Epidermal melanocyte (primary cell): ENCODE results near the gene CR1.
"Not testable (repeated sequence)": the region's sequence is repeated elsewhere in the genome, so short reads cannot be mapped to it uniquely, and the experiment has no call there.

ENCODE experiments used
- DNase-seq: peaks from one replicate; pipeline ENCODE4 v3.0.0; 2011; ENCODE audit warnings: low spot score; ENCODE audit not compliant: insufficient read length

CR1 gene

DNA sequence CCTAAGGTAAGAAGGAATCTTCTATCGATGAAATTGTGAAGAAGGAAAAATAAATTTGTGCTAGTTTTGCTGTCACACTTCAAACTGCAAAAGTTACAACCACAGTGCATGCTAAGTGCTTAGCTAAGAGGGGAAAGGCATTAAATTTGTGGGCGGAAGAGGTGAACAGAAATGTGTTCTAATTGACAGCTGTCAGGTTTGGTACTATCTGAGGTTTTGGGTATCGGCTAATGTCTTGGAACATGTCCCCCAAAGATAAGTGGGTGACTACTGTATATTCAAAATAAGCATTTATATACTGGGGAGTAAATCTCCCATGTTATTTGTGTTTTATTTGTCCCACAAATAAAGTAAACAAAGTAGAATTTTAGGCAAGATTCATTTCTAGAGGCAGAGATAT is 8.0 kb downstream of the CR1 start:
- DNase-seq = no peak

DNA sequence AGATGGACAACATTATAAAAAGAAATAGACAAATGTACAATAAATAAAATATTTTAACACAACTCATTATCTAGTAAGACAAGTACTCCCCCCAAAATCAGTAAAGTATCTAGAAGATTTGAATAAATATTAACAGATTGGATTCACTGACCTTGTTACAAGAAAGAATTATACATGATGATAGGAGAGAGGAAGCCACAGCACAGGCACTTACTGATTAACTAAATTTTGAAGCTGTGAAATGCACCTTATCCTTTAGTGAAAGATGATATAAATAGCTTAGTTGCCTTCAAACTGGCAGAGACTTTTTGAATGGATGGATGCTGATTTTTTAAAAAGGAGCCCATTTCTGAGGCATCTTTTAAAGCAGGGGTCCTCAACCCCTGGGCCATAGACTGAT is 8.5 kb downstream of the CR1 start:
- no peak for DNase-seq

DNA sequence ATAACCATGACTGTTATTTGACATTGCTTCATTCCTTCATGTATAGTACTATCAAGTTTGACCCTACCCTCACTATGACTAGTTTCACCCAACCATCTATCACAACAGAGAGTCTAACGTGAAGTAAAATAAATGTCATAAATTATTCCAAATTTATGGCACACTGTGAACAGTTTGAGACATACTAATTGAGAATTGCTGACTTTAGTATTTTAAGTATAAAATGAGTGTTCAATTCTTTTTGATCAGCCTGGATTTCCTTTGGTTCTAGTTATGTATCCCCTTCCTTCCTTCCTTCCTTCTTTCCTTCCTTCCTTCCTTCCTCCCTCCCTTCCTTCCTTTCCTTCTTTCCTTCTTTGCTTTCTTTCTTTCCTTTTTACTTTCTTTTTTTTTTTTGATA is 14.5 kb downstream of the CR1 start:
- no peak for DNase-seq

DNA sequence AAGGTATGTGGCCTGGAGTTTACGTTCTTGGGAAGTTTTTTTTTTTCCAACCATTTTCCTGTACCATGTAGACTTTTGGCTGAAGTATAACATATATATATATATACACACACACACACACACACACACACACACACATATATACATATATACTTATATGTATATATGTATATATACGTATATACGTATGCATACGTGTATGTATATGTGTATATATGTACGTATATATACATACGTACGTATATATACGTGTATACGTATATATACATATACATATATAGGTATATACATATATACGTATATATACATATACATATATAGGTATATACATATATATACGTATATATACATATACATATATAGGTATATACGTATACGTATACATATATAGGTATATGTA is 18.9 kb downstream of the CR1 start:
- no peak for DNase-seq

DNA sequence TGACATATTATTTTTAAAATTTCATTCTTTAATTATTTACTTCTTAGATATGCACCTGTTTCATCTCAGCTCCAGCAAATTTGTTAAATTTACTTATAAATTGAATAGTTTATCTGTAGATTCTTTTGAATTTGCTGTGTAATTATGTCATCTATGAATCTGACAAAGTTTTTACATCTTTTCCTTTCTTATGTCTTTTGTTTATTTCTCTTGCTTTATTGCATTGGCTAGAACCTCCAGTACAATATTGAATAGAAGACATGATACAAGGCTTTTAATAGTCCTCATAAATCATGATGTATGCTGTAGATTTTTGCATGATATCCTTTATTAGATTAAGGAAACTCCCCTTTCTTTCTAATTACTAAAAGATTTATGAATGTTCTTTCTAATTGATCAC is 20.8 kb downstream of the CR1 start:
- no peak for DNase-seq

DNA sequence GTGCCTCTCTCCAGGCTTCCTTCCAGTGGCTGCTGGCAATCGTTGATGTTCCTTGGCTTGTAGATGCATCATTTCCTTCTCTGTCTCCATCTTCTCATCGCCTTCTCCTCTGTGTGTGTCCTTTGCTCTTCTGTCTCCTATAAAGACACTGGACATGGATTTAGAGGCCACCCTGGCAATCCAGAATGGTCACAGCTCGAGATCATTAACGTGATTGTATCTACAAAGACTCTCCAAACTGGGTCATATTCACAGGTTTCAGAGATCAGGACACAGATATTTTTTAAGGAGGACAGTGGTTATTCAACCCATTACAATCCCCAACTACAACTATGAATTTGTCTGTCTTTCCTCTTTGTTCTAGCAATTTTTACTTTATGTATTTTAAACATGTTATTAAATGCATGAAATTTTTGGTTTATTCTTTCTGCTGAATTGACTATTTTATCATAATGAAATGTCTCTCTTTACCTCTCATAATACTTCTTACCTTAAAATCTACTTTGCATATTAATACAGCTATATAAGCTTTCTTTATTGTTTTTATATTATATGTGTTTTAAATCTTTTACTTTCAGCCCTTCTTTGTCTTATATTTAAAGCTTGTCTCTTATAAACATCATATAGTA is 22.8 kb downstream of the CR1 start:
- DNase-seq = no peak

DNA sequence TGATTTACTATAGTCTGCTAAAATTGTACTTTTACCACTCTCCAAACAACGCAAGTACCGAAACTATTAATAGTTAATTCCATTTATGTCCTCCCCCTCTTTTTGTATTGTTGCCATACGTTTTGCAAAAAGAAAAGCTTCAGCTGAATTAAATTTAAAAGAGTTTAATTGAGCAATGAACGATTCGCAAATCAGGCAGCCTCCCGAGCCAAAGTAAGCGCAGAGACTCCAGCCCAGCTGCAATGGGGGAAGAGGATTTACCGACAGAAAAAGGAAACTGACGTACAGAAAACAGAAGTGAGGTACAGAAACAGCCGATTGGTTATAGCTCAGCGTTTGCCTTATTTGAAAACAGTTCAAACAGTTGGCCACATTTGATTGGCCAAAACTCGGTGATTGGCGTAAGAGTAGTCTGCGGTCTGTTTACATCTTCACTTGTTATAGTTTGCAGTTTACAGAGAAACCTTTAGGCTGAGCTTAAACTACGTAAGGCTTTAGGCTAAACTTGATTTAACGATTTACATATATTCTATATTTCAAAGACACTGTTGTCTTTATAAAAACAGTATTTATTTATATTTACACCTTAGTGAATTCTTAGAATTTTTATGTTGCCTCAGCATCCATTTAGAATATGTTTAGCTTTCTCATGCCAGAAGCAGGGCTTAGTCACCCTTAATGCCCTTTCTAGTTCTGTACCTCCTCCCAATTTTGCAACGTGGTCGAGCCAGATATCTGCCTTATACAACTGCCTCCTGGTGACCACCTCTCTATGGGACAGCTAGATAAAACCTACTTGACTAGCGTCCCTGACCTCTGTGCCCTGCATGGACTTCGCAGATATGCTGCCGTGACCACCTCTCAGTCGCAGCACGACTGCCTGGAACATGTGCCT is 23.8 kb downstream of the CR1 start:
- DNase-seq = no peak

DNA sequence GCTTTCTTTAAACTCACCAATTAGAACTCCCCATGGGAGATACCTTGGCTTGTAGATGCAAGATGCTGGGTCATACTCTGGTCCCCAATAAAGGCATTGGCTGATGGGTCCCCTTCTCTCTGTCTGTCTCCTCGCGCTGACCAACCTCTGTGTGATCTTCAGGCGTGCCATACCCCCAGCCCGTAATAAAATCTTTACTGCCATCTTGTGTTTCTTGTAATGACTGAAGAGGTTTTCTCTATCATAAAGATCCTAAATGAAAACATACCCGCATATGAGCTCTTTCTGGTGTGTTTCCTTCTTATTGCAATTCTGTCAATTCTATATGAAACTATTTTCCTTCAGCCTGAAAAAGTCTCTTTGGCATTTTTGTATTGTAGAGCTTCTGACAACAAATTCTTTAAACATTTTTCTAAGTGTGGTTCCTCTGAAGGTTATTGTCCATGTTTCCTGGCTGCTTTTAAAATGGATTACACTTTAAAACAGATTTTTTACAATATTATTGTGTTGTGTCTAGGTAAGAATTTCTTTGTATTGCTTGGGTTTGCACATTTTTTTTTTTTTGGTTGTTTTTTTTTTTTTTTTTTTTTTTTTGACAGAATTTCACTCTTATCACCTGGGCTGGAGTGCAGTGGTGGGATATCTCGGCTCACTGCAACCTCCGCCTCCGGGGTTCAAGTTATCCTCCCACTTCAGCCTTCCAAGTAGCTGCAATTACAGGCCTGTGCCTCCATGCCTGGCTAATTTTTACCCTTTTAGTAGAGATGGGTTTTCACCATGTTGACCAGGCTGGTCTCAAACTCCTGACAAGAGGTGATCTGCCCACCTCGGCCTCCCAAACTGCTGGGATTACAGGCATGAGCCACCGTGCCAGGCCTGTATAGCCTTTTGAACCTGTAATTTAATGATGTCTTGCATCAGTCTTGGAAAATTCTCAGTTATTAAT is 24.7 kb downstream of the CR1 start:
- DNase-seq = not testable (repeated sequence)

DNA sequence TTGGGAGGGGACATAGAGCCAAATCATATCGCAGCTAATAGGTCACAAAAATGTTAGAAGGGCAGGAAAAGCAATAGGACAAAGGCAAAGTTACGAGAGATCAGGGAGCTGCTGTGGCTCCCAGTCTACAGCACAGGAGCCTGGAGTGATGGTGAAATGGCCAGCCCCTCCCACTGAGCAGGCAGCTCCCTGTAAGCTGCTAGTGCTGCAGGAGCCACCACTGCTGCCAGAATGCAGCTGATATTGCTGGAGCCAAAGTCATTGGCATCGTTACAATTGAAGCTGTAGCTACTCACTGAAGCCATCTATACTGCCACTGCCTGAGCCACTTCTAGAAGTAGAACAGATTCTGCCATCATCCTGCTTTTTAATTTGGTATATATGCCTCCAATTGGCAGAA is 29.3 kb downstream of the CR1 start:
- not testable (repeated sequence) for DNase-seq

DNA sequence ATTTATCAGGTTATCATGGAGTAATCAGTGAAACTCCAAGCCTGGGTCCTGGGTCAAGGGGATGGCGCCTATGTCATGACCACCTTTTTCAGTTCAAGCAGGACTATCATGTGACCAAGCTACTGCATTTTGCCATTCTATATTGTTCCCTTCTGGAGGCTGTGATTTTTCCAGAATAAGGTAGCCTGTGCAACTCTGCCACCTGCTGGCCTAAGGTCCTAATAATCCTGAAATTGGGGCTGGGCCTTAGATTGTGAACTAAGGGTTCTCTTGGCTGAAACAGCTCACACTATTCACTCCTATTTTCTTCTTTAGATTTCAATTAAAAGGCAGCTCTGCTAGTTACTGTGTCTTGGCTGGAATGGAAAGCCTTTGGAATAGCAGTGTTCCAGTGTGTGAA is 32.4 kb downstream of the CR1 start:
- not testable (repeated sequence) for DNase-seq

DNA sequence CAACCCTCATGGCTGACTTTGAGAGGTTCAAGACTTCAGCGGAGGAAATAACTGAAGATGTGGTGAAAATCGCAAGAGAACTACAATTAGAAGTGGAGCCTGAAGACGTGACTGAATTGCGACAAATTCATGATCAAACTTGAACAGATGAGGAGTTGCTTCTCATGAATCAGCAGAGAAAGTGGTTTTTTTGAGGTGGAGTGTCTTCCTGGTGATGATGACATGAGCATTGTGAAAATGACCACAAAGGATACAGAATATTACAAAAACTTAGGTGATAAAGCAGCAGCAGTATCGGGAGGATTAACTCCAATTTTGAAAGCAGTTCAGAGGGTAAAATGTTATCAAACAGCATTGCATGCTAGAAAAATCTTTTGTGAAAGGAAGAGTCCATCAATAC is 40.3 kb downstream of the CR1 start:
- not testable (repeated sequence) for DNase-seq

DNA sequence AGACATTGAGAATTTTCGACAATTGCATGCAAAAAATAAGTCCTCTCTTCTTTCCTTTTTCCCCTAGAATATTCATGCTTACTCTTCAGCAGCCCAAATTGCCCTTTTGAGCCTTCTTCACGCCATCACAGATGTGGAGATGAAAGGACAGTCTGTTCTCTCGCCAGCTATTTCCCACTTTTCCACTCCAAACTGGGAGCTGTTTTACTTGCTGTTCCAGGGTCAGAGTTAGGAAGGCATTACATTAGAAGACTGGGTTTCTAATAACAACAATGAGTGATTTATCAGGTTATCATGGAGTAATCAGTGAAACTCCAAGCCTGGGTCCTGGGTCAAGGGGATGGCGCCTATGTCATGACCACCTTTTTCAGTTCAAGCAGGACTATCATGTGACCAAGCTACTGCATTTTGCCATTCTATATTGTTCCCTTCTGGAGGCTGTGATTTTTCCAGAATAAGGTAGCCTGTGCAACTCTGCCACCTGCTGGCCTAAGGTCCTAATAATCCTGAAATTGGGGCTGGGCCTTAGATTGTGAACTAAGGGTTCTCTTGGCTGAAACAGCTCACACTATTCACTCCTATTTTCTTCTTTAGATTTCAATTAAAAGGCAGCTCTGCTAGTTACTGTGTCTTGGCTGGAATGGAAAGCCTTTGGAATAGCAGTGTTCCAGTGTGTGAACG is 50.9 kb downstream of the CR1 start:
- not testable (repeated sequence) for DNase-seq

DNA sequence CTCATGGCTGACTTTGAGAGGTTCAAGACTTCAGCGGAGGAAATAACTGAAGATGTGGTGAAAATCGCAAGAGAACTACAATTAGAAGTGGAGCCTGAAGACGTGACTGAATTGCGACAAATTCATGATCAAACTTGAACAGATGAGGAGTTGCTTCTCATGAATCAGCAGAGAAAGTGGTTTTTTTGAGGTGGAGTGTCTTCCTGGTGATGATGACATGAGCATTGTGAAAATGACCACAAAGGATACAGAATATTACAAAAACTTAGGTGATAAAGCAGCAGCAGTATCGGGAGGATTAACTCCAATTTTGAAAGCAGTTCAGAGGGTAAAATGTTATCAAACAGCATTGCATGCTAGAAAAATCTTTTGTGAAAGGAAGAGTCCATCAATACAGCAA is 58.9 kb downstream of the CR1 start:
- not testable (repeated sequence) for DNase-seq

DNA sequence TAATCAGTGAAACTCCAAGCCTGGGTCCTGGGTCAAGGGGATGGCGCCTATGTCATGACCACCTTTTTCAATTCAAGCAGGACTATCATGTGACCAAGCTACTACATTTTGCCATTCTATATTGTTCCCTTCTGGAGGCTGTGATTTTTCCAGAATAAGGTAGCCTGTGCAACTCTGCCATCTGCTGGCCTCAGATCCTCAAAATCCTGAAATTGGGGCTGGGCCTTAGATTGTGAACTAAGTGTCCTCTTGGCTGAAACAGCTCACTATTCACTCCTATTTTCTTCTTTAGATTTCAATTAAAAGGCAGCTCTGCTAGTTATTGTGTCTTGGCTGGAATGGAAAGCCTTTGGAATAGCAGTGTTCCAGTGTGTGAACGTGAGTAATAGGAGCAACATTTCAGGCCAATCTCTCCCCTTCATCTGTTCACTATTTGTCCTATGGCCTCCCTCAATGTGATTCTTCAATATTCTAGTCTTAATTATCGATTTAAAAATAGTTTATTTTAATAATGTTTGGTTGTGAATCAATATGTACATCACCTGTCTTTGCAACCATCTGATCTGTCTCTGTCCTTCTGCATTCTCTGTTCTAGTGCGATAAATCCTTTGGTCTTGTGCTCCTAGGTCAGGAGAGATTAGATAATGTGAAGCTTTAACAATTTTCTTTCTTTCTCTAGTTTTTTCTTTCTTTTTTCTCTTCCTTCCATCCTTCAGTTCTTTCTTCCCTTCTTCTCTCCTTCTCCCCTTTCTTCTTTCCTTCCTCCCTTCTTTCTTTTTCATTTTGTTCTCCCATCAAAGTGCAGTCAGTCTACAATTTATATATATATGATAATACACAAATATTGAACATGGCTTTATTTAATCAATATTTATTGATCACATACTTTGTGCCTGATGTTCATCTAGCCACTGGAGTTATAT is 69.8 kb downstream of the CR1 start:
- DNase-seq = no peak

DNA sequence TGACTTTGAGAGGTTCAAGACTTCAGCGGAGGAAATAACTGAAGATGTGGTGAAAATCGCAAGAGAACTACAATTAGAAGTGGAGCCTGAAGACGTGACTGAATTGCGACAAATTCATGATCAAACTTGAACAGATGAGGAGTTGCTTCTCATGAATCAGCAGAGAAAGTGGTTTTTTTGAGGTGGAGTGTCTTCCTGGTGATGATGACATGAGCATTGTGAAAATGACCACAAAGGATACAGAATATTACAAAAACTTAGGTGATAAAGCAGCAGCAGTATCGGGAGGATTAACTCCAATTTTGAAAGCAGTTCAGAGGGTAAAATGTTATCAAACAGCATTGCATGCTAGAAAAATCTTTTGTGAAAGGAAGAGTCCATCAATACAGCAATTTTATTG is 76.0 kb downstream of the CR1 start:
- not testable (repeated sequence) for DNase-seq

DNA sequence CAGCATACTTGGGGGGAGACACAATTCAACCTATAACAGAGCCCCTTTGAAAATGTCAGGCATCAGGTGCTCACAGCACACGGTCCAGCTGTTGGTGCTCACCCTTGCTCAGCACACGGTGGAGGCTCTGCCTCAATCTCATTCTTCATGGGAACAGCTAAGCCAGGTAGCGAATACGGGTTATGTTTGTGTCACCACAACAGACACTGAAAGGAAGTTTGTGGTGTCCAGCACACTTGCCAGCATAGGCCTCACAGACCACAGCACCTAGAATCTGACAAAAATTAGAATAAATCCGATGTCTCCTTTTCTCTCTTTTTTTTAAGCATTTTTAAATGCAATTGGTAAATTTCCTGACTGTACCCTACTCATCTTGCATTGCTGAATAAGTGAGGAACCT is 77.1 kb downstream of the CR1 start:
- DNase-seq = not testable (repeated sequence)

DNA sequence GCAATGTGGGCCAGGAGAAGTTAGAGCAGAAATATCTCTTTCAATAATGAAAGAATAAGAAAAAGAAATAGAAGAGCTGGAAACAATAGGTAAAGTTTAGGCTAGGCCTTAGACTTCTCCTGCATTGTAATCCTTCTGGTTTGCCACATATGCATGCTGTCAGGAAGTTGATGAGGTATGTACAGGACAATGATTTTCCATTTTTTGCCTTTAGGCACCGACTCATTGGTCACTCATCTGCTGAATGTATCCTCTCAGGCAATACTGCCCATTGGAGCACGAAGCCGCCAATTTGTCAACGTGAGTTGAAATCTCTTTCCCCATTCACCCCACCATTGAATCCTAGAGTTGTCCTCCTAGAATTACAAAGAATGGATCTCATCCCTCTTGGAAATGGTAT is 79.4 kb downstream of the CR1 start:
- DNase-seq = not testable (repeated sequence)

DNA sequence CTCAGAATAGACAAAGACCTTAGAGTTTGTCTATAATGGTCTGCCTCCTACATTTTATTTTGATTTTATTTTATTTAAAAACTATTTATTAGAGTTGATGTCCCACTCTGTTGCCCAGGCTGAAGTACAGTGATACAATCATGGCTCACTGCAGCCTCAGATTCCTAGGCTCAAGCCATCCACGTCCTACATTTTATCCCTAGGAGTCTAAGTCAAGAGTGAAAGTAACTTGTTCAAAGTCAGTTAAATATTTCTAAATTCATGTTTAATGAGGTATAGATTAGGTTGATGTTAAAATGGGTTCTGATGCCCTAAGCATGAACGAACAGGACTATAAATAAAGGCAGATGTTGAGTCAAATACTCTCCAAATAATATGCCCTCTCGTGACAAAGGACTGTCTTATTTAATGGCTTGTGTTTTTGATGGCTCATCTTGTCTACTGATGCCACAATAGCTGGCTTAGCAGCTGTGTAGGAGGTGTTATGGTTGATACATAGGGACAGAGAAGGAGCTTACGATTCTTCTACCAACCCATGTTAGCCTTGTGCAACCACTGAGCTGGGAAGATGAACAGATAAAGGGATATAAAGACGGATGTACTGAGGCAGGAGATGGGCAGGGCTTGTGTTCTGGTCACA is 83.0 kb downstream of the CR1 start:
- DNase-seq = no peak

DNA sequence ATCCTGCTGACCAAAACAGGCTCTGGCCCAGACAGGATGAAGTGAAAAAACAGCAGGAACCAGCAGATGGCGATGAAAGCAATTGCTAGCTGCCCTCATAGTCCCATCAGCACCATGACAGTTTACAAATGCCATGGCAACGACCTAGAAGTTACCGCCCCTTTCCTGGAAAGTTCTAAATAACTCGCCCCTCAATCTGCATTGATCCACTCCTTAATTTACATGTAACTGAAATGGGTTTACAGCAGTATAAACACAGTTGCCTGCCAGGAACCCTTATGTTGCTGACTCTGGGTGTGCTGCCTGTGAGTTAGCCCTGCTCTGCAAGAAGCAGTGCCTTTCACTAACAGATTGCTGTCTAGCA is 83.5 kb downstream of the CR1 start:
- no peak for DNase-seq
